DND-41 (cell line): ENCODE data around the gene LYRM2.

Source experiments
- ATAC-seq: fragments of 200-7000 bp; cut with Tn5 transposase; 3 replicates; pipeline ENCODE4 v1.9.1; 2021; ENCODE audit warnings: low read depth; ENCODE audit not compliant: insufficient read depth
- DNase-seq: peaks from one replicate; pipeline ENCODE4 v3.0.0-alpha.2; 2020
- H2AFZ ChIP-seq: 2 replicates; pipeline ENCODE4 v1.6.0; 2012; ENCODE audit warnings: low read depth, low read length
- H3K27ac ChIP-seq: 2 replicates; pipeline ENCODE4 v1.5.1; 2012; ENCODE audit warnings: low read length, inconsistent platforms
- H3K27me3 ChIP-seq: fragments of 200-600 bp; sonication (generic); 2 replicates; pipeline ENCODE4 v1.6.0; 2012; ENCODE audit warnings: low read length, mild to moderate bottlenecking, inconsistent platforms; ENCODE audit not compliant: insufficient read depth, poor library complexity
- H3K36me3 ChIP-seq: 2 replicates; pipeline ENCODE4 v1.5.1; 2012; ENCODE audit warnings: low read length, inconsistent platforms; ENCODE audit not compliant: insufficient read depth
- H3K4me1 ChIP-seq: 2 replicates; pipeline ENCODE4 v1.5.1; 2012; ENCODE audit warnings: mild to moderate bottlenecking, low read length; ENCODE audit not compliant: insufficient read depth
- H3K4me2 ChIP-seq: 2 replicates; pipeline ENCODE4 v1.6.0; 2012; ENCODE audit warnings: mild to moderate bottlenecking, moderate library complexity, low read length, inconsistent platforms; ENCODE audit not compliant: insufficient read depth
- H3K4me3 ChIP-seq, 2 experiments: fragments of 200-600 bp in 1 of 2; shearing (Covaris generic) in 1 of 2; 2 replicates each; pipeline ENCODE4 v1.5.1; 2012 to 2016; ENCODE audit warnings: inconsistent platforms in 2 of 2, low read length in 2 of 2, mild to moderate bottlenecking in 2 of 2, low read depth in 1 of 2, moderate library complexity in 1 of 2
- H3K79me2 ChIP-seq: 2 replicates; pipeline ENCODE4 v1.6.0; 2012; ENCODE audit warnings: low read length, inconsistent platforms; ENCODE audit not compliant: insufficient read depth
- H3K9ac ChIP-seq: 2 replicates; pipeline ENCODE4 v1.6.0; 2012; ENCODE audit warnings: low read depth, mild to moderate bottlenecking, inconsistent platforms, low read length, moderate library complexity
- H3K9me3 ChIP-seq: 2 replicates; pipeline ENCODE4 v1.5.1; 2012; ENCODE audit warnings: low read length, moderate library complexity, mild to moderate bottlenecking, inconsistent platforms; ENCODE audit not compliant: insufficient read depth, severe bottlenecking
- H4K20me1 ChIP-seq: 2 replicates; pipeline ENCODE4 v1.6.0; 2012; ENCODE audit warnings: low read length; ENCODE audit not compliant: insufficient read depth
- EZH2 ChIP-seq: IDR thresholded peaks from 3 replicates; pipeline ENCODE4 v1.6.1; 2012; ENCODE audit warnings: borderline replicate concordance, low read depth, mild to moderate bottlenecking, moderate library complexity, low read length, inconsistent platforms; ENCODE audit not compliant: severe bottlenecking
- TF ChIP-seq, protein P1 (sequence below): IDR thresholded peaks from 2 replicates; pipeline ENCODE4 v1.5.1; 2012; ENCODE audit warnings: borderline replicate concordance, low read length, moderate library complexity, mild to moderate bottlenecking; ENCODE audit not compliant: poor library complexity, severe bottlenecking; ENCODE audit errors: extremely low read depth

The LYRM2 gene

GRCh38 chr6:89522778-89523177, 115.8 kb downstream of the LYRM2 start:
- Histone ChIP-seq H3K27me3 (peaks cover 3% of the 10 kb centered on the region), H3K9ac (no peak overlapping the region), H3K36me3 (no peaks in the 10 kb centered on the region), H3K4me2 (no peak overlapping the region), H3K4me3 (no peak overlapping the region), H4K20me1 (no peaks in the 10 kb centered on the region), H2AFZ (no peak overlapping the region), H3K4me1 (no peaks in the 10 kb centered on the region), H3K27ac (no peak overlapping the region), H3K9me3 (no peaks in the 10 kb centered on the region), H3K79me2 (no peaks in the 10 kb centered on the region)
- DNase-seq (no peak), ATAC-seq (no peak)
- TF ChIP-seq, protein P1, sequence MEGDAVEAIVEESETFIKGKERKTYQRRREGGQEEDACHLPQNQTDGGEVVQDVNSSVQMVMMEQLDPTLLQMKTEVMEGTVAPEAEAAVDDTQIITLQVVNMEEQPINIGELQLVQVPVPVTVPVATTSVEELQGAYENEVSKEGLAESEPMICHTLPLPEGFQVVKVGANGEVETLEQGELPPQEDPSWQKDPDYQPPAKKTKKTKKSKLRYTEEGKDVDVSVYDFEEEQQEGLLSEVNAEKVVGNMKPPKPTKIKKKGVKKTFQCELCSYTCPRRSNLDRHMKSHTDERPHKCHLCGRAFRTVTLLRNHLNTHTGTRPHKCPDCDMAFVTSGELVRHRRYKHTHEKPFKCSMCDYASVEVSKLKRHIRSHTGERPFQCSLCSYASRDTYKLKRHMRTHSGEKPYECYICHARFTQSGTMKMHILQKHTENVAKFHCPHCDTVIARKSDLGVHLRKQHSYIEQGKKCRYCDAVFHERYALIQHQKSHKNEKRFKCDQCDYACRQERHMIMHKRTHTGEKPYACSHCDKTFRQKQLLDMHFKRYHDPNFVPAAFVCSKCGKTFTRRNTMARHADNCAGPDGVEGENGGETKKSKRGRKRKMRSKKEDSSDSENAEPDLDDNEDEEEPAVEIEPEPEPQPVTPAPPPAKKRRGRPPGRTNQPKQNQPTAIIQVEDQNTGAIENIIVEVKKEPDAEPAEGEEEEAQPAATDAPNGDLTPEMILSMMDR = no peak
- no peak for TF ChIP-seq EZH2

DNA sequence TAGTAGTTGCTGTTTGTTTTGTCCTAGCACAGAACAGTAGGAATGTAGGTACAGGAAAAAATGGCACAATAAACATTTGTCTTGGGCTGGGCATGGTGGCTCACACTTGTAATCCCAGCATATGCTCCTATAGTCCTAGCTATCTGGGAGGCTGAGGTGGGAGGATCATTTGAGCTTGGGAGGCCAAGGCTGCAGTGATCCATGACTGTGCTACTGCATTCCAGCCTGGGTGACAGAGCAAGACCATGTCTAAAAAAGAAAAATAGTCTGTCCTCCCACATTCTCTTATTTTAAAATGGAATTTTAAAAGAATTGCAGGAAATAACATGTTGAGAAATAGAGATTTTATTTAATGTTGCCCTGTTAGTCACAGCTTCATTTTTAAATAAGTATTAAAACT, 117.8 kb downstream of the LYRM2 start:
- ATAC-seq (no peak), DNase-seq (no peak)
- H4K20me1 ChIP-seq = no peaks in the 10 kb centered on the region
- no peak overlapping the region for H2AFZ ChIP-seq
- no peaks in the 10 kb centered on the region for H3K79me2 ChIP-seq
- H3K4me1 ChIP-seq = no peaks in the 10 kb centered on the region
- no peaks in the 10 kb centered on the region for H3K36me3 ChIP-seq
- no peaks in the 10 kb centered on the region for H3K9me3 ChIP-seq
- H3K27me3 ChIP-seq = peaks cover 3% of the 10 kb centered on the region
- TF ChIP-seq, protein P1 = no peak
- no peak for TF ChIP-seq EZH2
- H3K27ac ChIP-seq = no peak overlapping the region
- no peak overlapping the region for H3K4me2 ChIP-seq
- no peak overlapping the region for H3K4me3 ChIP-seq
- no peak overlapping the region for H3K9ac ChIP-seq

DNA sequence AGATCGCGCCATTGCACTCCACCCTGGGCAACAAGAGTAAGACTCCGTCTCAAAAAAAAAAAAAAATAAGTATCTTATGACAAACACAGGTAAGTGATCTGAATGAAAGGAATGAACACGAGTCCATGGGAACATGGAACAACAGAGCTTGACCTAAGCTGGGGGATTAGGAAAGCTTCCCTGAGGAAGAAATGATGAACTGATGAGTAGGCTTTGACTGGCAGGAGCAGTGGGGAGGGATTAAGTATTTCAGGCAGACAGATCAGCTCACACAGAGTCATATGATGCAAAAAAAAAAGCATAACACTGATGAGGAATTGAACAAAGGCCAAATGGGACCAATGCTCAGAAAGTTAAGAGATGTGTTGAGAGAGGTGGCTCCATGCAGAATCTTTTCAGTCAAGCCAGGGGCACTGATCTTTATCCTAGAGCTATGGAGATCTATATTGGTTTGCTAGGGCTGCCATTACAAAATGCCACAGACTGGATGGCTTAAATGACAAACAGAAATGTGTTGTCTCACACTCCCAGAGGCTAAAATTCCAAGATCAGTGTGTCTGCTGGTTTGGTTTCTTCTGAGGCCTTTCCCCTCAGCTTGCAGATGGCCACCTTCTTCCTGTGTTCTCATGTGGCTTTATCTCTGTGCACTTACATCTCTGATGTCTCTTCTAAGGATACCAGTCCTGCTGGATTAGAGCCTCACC, 120.0 kb downstream of the LYRM2 start:
- Histone ChIP-seq H4K20me1 (no peaks in the 10 kb centered on the region), H3K9ac (no peak overlapping the region)
- no peak for TF ChIP-seq EZH2
- TF ChIP-seq, protein P1 = no peak

More for the DNA sequence above, 120.0 kb downstream of the LYRM2 start:
- Histone ChIP-seq H3K4me2 (no peak overlapping the region), H3K4me1 (no peaks in the 10 kb centered on the region), H3K4me3 (no peak overlapping the region), H3K9me3 (no peaks in the 10 kb centered on the region), H3K27me3 (peaks cover 3% of the 10 kb centered on the region), H3K27ac (no peak overlapping the region), H3K36me3 (no peaks in the 10 kb centered on the region), H2AFZ (no peak overlapping the region), H3K79me2 (no peaks in the 10 kb centered on the region)
- DNase-seq (no peak), ATAC-seq (no peak)
